ENCODE measurements around the gene NKAIN2.

NKAIN2 gene

GRCh38 chr6:124590001-124590400, 786.3 kb downstream of the NKAIN2 start:
- DNase-seq (ENCODE audit: low read depth in 2 of 2), result no peak

GRCh38 chr6:124599656-124600055, 796.0 kb downstream of the NKAIN2 start:
- DNase-seq (ENCODE audit: low read depth in 2 of 2), result no peak

GRCh38 chr6:124604719-124605118, 801.1 kb downstream of the NKAIN2 start:
- DNase-seq (ENCODE audit: low read depth in 2 of 2), result no peak

GRCh38 chr6:124607119-124607627, 803.5 kb downstream of the NKAIN2 start:
- DNase-seq (ENCODE audit: low read depth in 2 of 2), result no peak

GRCh38 chr6:124613031-124613430, 809.4 kb downstream of the NKAIN2 start:
- DNase-seq (ENCODE audit: low read depth in 2 of 2), result no peak

GRCh38 chr6:124622351-124622750, 818.7 kb downstream of the NKAIN2 start:
- DNase-seq (ENCODE audit: low read depth in 2 of 2), result no peak

GRCh38 chr6:124633655-124634054, 830.0 kb downstream of the NKAIN2 start:
- DNase-seq (ENCODE audit: low read depth in 2 of 2), result no peak

GRCh38 chr6:124640432-124640831, 836.8 kb downstream of the NKAIN2 start:
- DNase-seq (ENCODE audit: low read depth in 2 of 2), result no peak

- DNase-seq (ENCODE audit: low read depth in 2 of 2), result no peak
Measured at GRCh38 chr6:124655866-124656265, 852.2 kb downstream of the NKAIN2 start.

- no peak for DNase-seq (ENCODE audit: low read depth in 2 of 2)
Measured at GRCh38 chr6:124658053-124658452, 854.4 kb downstream of the NKAIN2 start.

- DNase-seq (ENCODE audit: low read depth in 2 of 2), result no peak
Measured at GRCh38 chr6:124659427-124659826, 855.8 kb downstream of the NKAIN2 start.

GRCh38 chr6:124660185-124660584, 856.5 kb downstream of the NKAIN2 start:
- DNase-seq (ENCODE audit: low read depth in 2 of 2), result no peak

- no peak for DNase-seq (ENCODE audit: low read depth in 2 of 2)
Measured at GRCh38 chr6:124661097-124661661, 857.5 kb downstream of the NKAIN2 start.

GRCh38 chr6:124668028-124668427, 864.4 kb downstream of the NKAIN2 start:
- no peak for DNase-seq (ENCODE audit: low read depth in 2 of 2)

- no peak for DNase-seq (ENCODE audit: low read depth in 2 of 2)
Measured at GRCh38 chr6:124669713-124670480, 866.2 kb downstream of the NKAIN2 start.

- no peak for DNase-seq (ENCODE audit: low read depth in 2 of 2)
Measured at GRCh38 chr6:124670801-124671200, 867.1 kb downstream of the NKAIN2 start.

- no peak for DNase-seq (ENCODE audit: low read depth in 2 of 2)
Measured at GRCh38 chr6:124671324-124671723, 867.7 kb downstream of the NKAIN2 start.

GRCh38 chr6:124674042-124674441, 870.4 kb downstream of the NKAIN2 start:
- DNase-seq (ENCODE audit: low read depth in 2 of 2), result no peak

- DNase-seq (ENCODE audit: low read depth in 2 of 2), result no peak
Measured at GRCh38 chr6:124676033-124676432, 872.4 kb downstream of the NKAIN2 start.

GRCh38 chr6:124677874-124678273, 874.2 kb downstream of the NKAIN2 start:
- DNase-seq (ENCODE audit: low read depth in 2 of 2), result no peak

GRCh38 chr6:124679387-124679786, 875.7 kb downstream of the NKAIN2 start:
- no peak for DNase-seq (ENCODE audit: low read depth in 2 of 2)

- DNase-seq (ENCODE audit: low read depth in 2 of 2), result no peak
Measured at GRCh38 chr6:124682751-124683150, 879.1 kb downstream of the NKAIN2 start.

- no peak for DNase-seq (ENCODE audit: low read depth in 2 of 2)
Measured at GRCh38 chr6:124683507-124683906, 879.8 kb downstream of the NKAIN2 start.

All from stimulated activated CD4-positive, alpha-beta T cell treated with anti-CD3 and anti-CD28 coated beads, Interleukin-4, amount 100 ng/mL, for 48 hours (primary cell).